ENCODE measurements around the gene EMSY. TPM values are rescaled to one million over a fixed set of nuclear protein-coding genes. Genes with fewer than 3 reads are reported as not detected.

The EMSY gene
- total RNA-seq, 1 donor from 2014 or later = 18.7 TPM

GRCh38 chr11:76456571-76456970 is 11.8 kb downstream of the EMSY start:
- no peak for DNase-seq
- Histone ChIP-seq H3K27ac (replicated peaks) (no peak overlapping the region), H3K9me3 (replicated peaks) (no peaks in the 10 kb centered on the region), H3K4me1 (peaks cover 13% of the 10 kb centered on the region), H3K27me3 (ENCODE audit: low read depth) (no peaks in the 10 kb centered on the region), H3K4me3 (no peak overlapping the region), H3K36me3 (peaks cover 62% of the 10 kb centered on the region)
- TF ChIP-seq CTCF (IDR thresholded peaks at IDR 0.05; ENCODE audit: borderline replicate concordance) = no peak
- intact Hi-C loops (cut with micrococcal nuclease) = no loop called here

- Histone ChIP-seq H3K27me3 (ENCODE audit: low read depth) (no peaks in the 10 kb centered on the region), H3K27ac (replicated peaks) (no peak overlapping the region), H3K4me1 (peaks cover 13% of the 10 kb centered on the region), H3K36me3 (peaks cover 45% of the 10 kb centered on the region), H3K4me3 (no peak overlapping the region), H3K9me3 (replicated peaks) (no peaks in the 10 kb centered on the region)
- no peak for DNase-seq
- peak; percentile 50 for TF ChIP-seq CTCF (IDR thresholded peaks at IDR 0.05; ENCODE audit: borderline replicate concordance)
- intact Hi-C loops (cut with micrococcal nuclease) = no loop called here
Observed at GRCh38 chr11:76459299-76459698, 14.5 kb downstream of the EMSY start.

- Histone ChIP-seq H3K4me1 (peaks cover 13% of the 10 kb centered on the region), H3K27ac (replicated peaks) (no peak overlapping the region), H3K36me3 (peaks cover 47% of the 10 kb centered on the region), H3K9me3 (replicated peaks) (no peaks in the 10 kb centered on the region), H3K4me3 (no peak overlapping the region), H3K27me3 (ENCODE audit: low read depth) (no peaks in the 10 kb centered on the region)
- intact Hi-C loops (cut with micrococcal nuclease) = no loop called here
- TF ChIP-seq CTCF (IDR thresholded peaks at IDR 0.05; ENCODE audit: borderline replicate concordance) = no peak
- DNase-seq = no peak
Observed at GRCh38 chr11:76459846-76460245, 15.0 kb downstream of the EMSY start.

GRCh38 chr11:76462317-76462716 is 17.5 kb downstream of the EMSY start:
- TF ChIP-seq CTCF (IDR thresholded peaks at IDR 0.05; ENCODE audit: borderline replicate concordance) = no peak
- Histone ChIP-seq H3K27me3 (ENCODE audit: low read depth) (no peaks in the 10 kb centered on the region), H3K36me3 (peaks cover 51% of the 10 kb centered on the region), H3K9me3 (replicated peaks) (no peaks in the 10 kb centered on the region), H3K27ac (replicated peaks) (no peak overlapping the region), H3K4me1 (peaks cover 13% of the 10 kb centered on the region), H3K4me3 (no peak overlapping the region)
- no peak for DNase-seq
- intact Hi-C loops (cut with micrococcal nuclease) = no loop called here

GRCh38 chr11:76465701-76466100 is 20.9 kb downstream of the EMSY start:
- no peaks in the 10 kb centered on the region for H3K4me1 ChIP-seq
- no peak for TF ChIP-seq CTCF (IDR thresholded peaks at IDR 0.05; ENCODE audit: borderline replicate concordance)
- DNase-seq = no peak
- intact Hi-C loops (cut with micrococcal nuclease) = no loop called here
- no peaks in the 10 kb centered on the region for H3K9me3 ChIP-seq (replicated peaks)
- H3K4me3 ChIP-seq = no peak overlapping the region
- peaks cover 34% of the 10 kb centered on the region for H3K36me3 ChIP-seq
- no peak overlapping the region for H3K27ac ChIP-seq (replicated peaks)
- no peaks in the 10 kb centered on the region for H3K27me3 ChIP-seq (ENCODE audit: low read depth)

GRCh38 chr11:76466666-76467065 is 21.8 kb downstream of the EMSY start:
- no peak overlapping the region for H3K27ac ChIP-seq (replicated peaks)
- H3K4me1 ChIP-seq = no peaks in the 10 kb centered on the region
- intact Hi-C loops (cut with micrococcal nuclease) = no loop called here
- no peaks in the 10 kb centered on the region for H3K27me3 ChIP-seq (ENCODE audit: low read depth)
- no peak for DNase-seq
- TF ChIP-seq CTCF (IDR thresholded peaks at IDR 0.05; ENCODE audit: borderline replicate concordance) = no peak
- peaks cover 36% of the 10 kb centered on the region for H3K36me3 ChIP-seq
- no peaks in the 10 kb centered on the region for H3K9me3 ChIP-seq (replicated peaks)
- H3K4me3 ChIP-seq = no peak overlapping the region
